GM12873 (cell line): ENCODE results near the gene SMARCA4.

Experiments used
- TF ChIP-seq, protein P1 (sequence below): IDR thresholded peaks from 2 replicates; pipeline ENCODE4 v1.5.1; 2012; ENCODE audit warnings: low read depth, mild to moderate bottlenecking, moderate library complexity, low read length, control low read depth; ENCODE audit not compliant: insufficient read depth; ENCODE audit errors: missing control alignments

Gene SMARCA4

DNA sequence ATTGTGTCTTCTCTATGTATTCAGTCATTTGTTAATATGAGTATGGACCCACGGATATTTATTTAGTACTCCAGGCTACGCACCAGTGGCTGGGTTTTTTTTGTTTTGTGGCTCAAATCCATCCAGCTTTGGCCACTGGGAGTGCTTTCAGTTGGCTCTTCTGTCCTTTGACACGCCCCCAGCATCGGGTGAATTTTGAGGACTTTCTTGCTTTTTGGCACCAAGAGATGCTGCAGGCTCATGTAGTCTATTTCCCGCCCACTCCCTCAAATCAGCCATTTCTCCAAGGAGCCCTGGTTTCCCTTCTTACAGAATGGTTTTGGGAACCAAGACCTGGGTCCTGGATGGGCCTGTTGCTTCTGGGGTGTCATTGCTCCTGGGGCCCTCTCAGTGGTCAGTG, 55.8 kb downstream of the SMARCA4 start:
- TF ChIP-seq, protein P1, sequence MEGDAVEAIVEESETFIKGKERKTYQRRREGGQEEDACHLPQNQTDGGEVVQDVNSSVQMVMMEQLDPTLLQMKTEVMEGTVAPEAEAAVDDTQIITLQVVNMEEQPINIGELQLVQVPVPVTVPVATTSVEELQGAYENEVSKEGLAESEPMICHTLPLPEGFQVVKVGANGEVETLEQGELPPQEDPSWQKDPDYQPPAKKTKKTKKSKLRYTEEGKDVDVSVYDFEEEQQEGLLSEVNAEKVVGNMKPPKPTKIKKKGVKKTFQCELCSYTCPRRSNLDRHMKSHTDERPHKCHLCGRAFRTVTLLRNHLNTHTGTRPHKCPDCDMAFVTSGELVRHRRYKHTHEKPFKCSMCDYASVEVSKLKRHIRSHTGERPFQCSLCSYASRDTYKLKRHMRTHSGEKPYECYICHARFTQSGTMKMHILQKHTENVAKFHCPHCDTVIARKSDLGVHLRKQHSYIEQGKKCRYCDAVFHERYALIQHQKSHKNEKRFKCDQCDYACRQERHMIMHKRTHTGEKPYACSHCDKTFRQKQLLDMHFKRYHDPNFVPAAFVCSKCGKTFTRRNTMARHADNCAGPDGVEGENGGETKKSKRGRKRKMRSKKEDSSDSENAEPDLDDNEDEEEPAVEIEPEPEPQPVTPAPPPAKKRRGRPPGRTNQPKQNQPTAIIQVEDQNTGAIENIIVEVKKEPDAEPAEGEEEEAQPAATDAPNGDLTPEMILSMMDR, result no peak

DNA sequence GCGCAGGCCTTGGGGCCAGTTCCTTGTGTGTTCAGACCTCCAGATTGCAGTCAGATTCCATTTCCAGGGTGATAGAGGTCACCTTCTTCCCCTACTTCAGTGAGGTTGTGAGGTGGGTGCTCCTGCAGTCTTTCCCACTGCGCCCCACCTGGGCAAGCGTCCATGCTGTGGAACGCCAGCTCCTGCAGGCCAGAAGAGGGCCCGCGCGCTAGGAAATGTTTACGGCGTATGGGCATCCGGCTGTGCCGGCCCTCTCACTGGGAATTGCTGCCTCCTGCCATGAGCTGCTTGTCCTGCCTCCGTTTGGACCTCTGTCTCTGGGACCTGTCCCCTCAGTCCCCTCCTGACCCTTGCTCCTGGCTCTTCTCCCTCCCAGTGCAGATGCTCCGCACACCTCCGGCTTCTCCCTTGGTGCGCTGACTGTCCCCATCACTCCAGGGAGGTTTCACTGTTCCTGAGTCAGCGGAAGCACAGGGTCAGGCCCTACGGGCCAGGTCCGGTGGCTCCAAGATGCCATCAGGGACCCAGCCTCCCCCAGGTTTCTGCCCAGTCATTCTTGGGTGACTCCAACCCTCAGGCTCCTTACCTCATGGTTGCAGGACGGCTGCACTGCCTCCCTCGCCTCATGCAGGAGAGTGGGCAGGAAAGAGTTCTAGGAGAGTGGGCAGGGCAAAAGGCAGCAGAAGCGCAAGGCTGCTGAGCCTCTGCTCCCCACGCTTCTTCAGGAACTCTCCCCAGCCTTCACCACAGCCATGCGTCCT, 56.6 kb downstream of the SMARCA4 start:
- TF ChIP-seq, protein P1, result no peak

DNA sequence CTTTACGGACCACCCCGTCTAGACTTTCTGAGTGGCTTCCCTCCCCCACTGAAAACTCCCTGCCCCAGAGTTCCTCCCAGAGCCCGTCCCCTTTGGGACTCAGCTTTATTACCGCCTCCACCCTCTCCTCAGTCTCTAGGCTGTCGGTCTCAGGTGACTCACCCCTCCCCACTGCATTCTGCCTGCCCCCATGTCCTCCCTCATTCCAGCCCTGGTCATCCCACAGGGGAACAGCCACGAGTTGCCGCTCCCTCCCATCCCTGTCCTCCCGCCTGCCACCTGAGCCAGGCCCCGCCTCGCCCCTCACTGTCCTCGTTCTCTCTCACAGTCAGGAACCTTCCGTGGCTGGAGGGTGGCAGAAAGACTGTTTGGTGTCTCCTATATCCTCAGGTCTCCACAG, 57.3 kb downstream of the SMARCA4 start:
- TF ChIP-seq, protein P1, result no peak

DNA sequence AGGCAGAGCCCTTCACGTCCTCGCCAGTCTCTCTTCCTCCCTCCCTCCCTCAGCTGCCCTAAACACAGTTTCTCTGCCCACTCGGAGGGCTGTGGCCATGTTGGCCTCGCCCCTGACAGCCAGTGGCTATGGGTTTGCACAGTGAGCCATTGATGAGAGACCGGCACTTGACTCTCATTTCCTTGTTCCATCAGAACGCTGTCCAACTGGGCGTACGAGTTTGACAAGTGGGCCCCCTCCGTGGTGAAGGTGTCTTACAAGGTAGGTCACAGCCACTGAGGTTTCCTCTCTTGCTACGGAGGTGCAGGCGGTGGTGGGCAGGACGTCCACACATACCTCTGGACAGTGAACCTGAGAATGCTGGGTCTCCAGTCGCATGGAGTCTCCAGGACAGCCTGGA, 57.9 kb downstream of the SMARCA4 start:
- TF ChIP-seq, protein P1, result no peak

DNA sequence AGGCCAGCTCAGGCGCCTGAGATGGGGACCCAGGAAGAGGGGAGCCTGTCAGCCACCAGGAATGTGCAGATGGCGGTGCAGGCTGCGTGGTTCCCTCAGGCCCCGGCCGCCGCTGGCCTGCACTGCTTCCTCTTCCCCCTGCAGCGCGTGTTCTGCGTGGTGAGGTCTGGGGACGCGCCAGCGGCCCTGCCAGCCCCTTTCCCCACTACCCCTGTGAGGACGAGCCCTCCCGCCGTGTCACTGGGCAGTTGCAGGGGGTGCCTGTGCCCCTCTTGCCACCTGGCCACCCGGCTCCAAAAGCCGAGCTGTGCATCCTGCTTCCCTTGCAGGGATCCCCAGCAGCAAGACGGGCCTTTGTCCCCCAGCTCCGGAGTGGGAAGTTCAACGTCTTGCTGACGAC, 58.4 kb downstream of the SMARCA4 start:
- TF ChIP-seq, protein P1, result no peak

DNA sequence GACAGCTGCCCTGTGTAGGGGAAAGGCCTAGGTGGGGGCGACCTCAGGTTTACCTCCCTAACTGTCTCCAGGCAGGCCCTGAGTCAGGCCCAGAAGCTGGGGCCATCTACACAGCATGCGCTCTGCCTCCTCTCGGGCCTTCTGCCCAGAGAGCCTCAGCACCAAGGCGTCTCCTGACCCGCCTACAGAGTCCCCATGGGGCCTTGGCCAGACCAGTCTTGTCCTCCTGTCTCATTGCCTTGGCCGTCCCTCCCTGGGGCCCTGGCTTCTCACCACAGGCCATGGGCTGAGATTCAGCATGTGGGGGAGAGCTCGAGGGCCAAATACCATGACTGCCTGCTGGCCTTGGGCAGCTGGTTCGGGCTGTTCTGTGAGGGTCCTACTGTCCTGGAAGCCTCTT, 59.0 kb downstream of the SMARCA4 start:
- TF ChIP-seq, protein P1, result no peak

DNA sequence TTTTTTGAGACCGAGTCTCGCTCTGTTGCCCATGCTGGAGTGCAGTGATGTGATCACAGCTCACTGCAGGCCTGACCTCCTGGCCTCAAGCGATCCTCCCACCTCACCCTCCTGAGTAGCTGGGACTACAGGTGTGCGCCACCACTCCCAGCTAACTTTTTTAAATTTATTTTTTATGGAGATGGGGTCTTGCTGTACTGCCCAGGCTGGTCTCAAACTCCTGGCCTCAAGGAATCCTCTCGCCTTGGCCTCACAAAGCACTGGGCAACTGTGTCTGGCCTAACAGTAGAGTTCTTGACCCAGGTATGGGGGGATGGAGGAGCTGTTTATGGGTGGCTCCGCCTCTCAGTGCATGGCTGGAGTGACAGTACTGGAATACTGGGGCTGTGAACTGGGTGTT, 59.6 kb downstream of the SMARCA4 start:
- TF ChIP-seq, protein P1, result no peak
